Left ventricle myocardium inferior (tissue), 1 donor: Measurements from ENCODE around the gene MGRN1. TPM values are rescaled to one million over a fixed set of nuclear protein-coding genes. Genes with fewer than 3 reads are reported as not detected.

Experiments
- DNase-seq: peaks from one replicate; pipeline ENCODE4 v3.0.0-alpha.2; 2020
- H3K27ac ChIP-seq: fragments of 200-600 bp; replicated peaks from 2 replicates; pipeline ENCODE4 v1.8.0; 2021
- H3K27me3 ChIP-seq: fragments of 200-600 bp; 2 replicates; pipeline ENCODE4 v1.8.0; 2021; ENCODE audit warnings: low read depth
- H3K36me3 ChIP-seq: fragments of 200-600 bp; 2 replicates; pipeline ENCODE4 v1.8.0; 2021
- H3K4me1 ChIP-seq: fragments of 200-600 bp; 2 replicates; pipeline ENCODE4 v1.8.0; 2021
- H3K4me3 ChIP-seq: fragments of 200-600 bp; 2 replicates; pipeline ENCODE4 v1.8.0; 2021; ENCODE audit warnings: mild to moderate bottlenecking, moderate library complexity
- H3K9me3 ChIP-seq: fragments of 200-600 bp; replicated peaks from 2 replicates; pipeline ENCODE4 v1.8.0; 2021
- CTCF ChIP-seq: fragments of 200-600 bp; IDR thresholded peaks from 2 replicates; pipeline ENCODE4 v1.8.0; 2021; ENCODE audit warnings: antibody characterized with exemption, mild to moderate bottlenecking, borderline replicate concordance
- intact Hi-C: fragments of 100-400 bp; cut with micrococcal nuclease; formaldehyde crosslinking; loops from one replicate; pipeline ENCODE4 v1.11.0; 2022
- total RNA-seq: library from RNA; stranded (reverse); fragmentation: NEBNext Ultra II Directional; extraction: Animal tissue kit (Norgen Biotek cat#: 25700); gene quantifications from one replicate; pipeline ENCODE4 v1.2.1, GENCODE V29; 2021
- donor health status: DM: no; HTN: yes; CAD: no; lungs with severe emphysema.

Gene MGRN1
- total RNA-seq, 1 donor from 2014 or later: 30.5 TPM

- no peak for DNase-seq
- Histone ChIP-seq H3K36me3 (peaks cover 16% of the 10 kb centered on the region), H3K4me3 (no peak overlapping the region), H3K27me3 (no peaks in the 10 kb centered on the region), H3K4me1 (peaks cover 52% of the 10 kb centered on the region), H3K9me3 (no peaks in the 10 kb centered on the region), H3K27ac (no peak overlapping the region)
- intact Hi-C loops: loop anchor here (10.0 kb wide), 1 partner anchor 86 kb away; no protein-coding TSS in a partner anchor
- no peak for TF ChIP-seq CTCF
Observed at GRCh38 chr16:4610011-4611005, 14.3 kb upstream of the MGRN1 start.

GRCh38 chr16:4611337-4612021 is 13.1 kb upstream of the MGRN1 start:
- no peaks in the 10 kb centered on the region for H3K27me3 ChIP-seq
- intact Hi-C loops: loop anchor here (10.0 kb wide), 1 partner anchor 87 kb away; no protein-coding TSS in a partner anchor
- peaks cover 60% of the 10 kb centered on the region for H3K4me1 ChIP-seq
- peaks cover 16% of the 10 kb centered on the region for H3K36me3 ChIP-seq
- TF ChIP-seq CTCF: no peak
- H3K27ac ChIP-seq: no peak overlapping the region
- H3K4me3 ChIP-seq: no peak overlapping the region
- no peak for DNase-seq
- no peaks in the 10 kb centered on the region for H3K9me3 ChIP-seq

- TF ChIP-seq CTCF: no peak
- Histone ChIP-seq H3K9me3 (no peaks in the 10 kb centered on the region), H3K27ac (no peak overlapping the region), H3K4me1 (peaks cover 70% of the 10 kb centered on the region), H3K27me3 (no peaks in the 10 kb centered on the region), H3K36me3 (peaks cover 16% of the 10 kb centered on the region), H3K4me3 (peak overlapping the region; percentile 91)
- intact Hi-C loops: loop anchor here (10.0 kb wide), 1 partner anchor 88 kb away; no protein-coding TSS in a partner anchor
- no peak for DNase-seq
Observed at GRCh38 chr16:4612474-4612931, 12.1 kb upstream of the MGRN1 start.

GRCh38 chr16:4612977-4613635 is 11.5 kb upstream of the MGRN1 start:
- TF ChIP-seq CTCF: no peak
- intact Hi-C loops: loop anchor here (10.0 kb wide), 1 partner anchor 88 kb away; no protein-coding TSS in a partner anchor
- no peaks in the 10 kb centered on the region for H3K27me3 ChIP-seq
- H3K27ac ChIP-seq: peak overlapping the region; percentile 96
- peak overlapping the region; percentile 91 for H3K4me3 ChIP-seq
- H3K36me3 ChIP-seq: peaks cover 16% of the 10 kb centered on the region
- H3K4me1 ChIP-seq: peaks cover 76% of the 10 kb centered on the region
- no peaks in the 10 kb centered on the region for H3K9me3 ChIP-seq
- DNase-seq: no peak
